Measurements from ENCODE around the gene SMIM41.

The SMIM41 gene

GRCh38 chr12:52125476-52125900 lies 46.0 kb downstream of the SMIM41 start:
- TF ChIP-seq SPI1 (IDR thresholded peaks at IDR 0.05; ENCODE audit: borderline replicate concordance, low read depth), result no peak
- TF ChIP-seq GABPA (IDR thresholded peaks at IDR 0.05; ENCODE audit: low read depth), result no peak
- TF ChIP-seq REST (IDR thresholded peaks at IDR 0.05; ENCODE audit: insufficient replicate concordance, low read depth), result no peak
- no peak for TF ChIP-seq POLR2AphosphoS5 (IDR thresholded peaks at IDR 0.05; ENCODE audit: low read depth)
- no peak for TF ChIP-seq CTCF (IDR thresholded peaks at IDR 0.05; ENCODE audit: insufficient read depth, low read length)
- no peak for DNase-seq (ENCODE audit: low read depth in 1 of 2, low spot score in 1 of 2)
- Histone ChIP-seq H3K27me3 (ENCODE audit: insufficient read depth, poor library complexity, severe bottlenecking) (peaks cover 7% of the 10 kb centered on the region), H3K27ac (replicated peaks) (no peak overlapping the region), H3K4me3 (replicated peaks; ENCODE audit: insufficient read depth, low read length) (no peak overlapping the region)

- TF ChIP-seq CTCF (IDR thresholded peaks at IDR 0.05; ENCODE audit: insufficient read depth, low read length) (no peak), SPI1 (IDR thresholded peaks at IDR 0.05; ENCODE audit: borderline replicate concordance, low read depth) (no peak), POLR2AphosphoS5 (IDR thresholded peaks at IDR 0.05; ENCODE audit: low read depth) (no peak), GABPA (IDR thresholded peaks at IDR 0.05; ENCODE audit: low read depth) (no peak), REST (IDR thresholded peaks at IDR 0.05; ENCODE audit: insufficient replicate concordance, low read depth) (no peak)
- no peak for DNase-seq (ENCODE audit: low read depth in 1 of 2, low spot score in 1 of 2)
- Histone ChIP-seq H3K4me3 (replicated peaks; ENCODE audit: insufficient read depth, low read length) (no peak overlapping the region), H3K27me3 (ENCODE audit: insufficient read depth, poor library complexity, severe bottlenecking) (peaks cover 7% of the 10 kb centered on the region), H3K27ac (replicated peaks) (no peak overlapping the region)
These were observed 46.6 kb downstream of the SMIM41 start for GRCh38 chr12:52126050-52126604.

GRCh38 chr12:52126605-52127578 lies 47.4 kb downstream of the SMIM41 start:
- H3K27ac ChIP-seq (replicated peaks), result no peak overlapping the region
- no peak for TF ChIP-seq POLR2AphosphoS5 (IDR thresholded peaks at IDR 0.05; ENCODE audit: low read depth)
- no peak for TF ChIP-seq SPI1 (IDR thresholded peaks at IDR 0.05; ENCODE audit: borderline replicate concordance, low read depth)
- TF ChIP-seq GABPA (IDR thresholded peaks at IDR 0.05; ENCODE audit: low read depth), result no peak
- no peak for TF ChIP-seq CTCF (IDR thresholded peaks at IDR 0.05; ENCODE audit: insufficient read depth, low read length)
- TF ChIP-seq REST (IDR thresholded peaks at IDR 0.05; ENCODE audit: insufficient replicate concordance, low read depth), result no peak
- DNase-seq (ENCODE audit: low read depth in 1 of 2, low spot score in 1 of 2), result no peak
- H3K4me3 ChIP-seq (replicated peaks; ENCODE audit: insufficient read depth, low read length), result no peak overlapping the region
- peaks cover 7% of the 10 kb centered on the region for H3K27me3 ChIP-seq (ENCODE audit: insufficient read depth, poor library complexity, severe bottlenecking)

Measured in HL-60 (cell line).